CD4-positive, alpha-beta T cell (primary cell): Measurements from ENCODE around the gene URB1. TPM values are rescaled to one million over a fixed set of nuclear protein-coding genes. Genes with fewer than 3 reads are reported as not detected.
"Not testable (repeated sequence)": the region's sequence is repeated elsewhere in the genome, so short reads cannot be mapped to it uniquely, and the experiment has no call there.

Experiments used
- ATAC-seq: fragments of 200-7000 bp; cut with Tn5 transposase; one replicate; pipeline ENCODE4 v1.10.0; 2022; ENCODE audit warnings: mild to moderate bottlenecking; ENCODE audit not compliant: poor library complexity
- CTCF ChIA-PET: fragments of 350-600 bp; sonication (Branson Sonifier 250); formaldehyde crosslinking; loops from one replicate; lab custom pipeline; 2021; ENCODE audit warnings: antibody characterized with exemption, inconsistent platforms; lab: Charles Lee
- POLR2A ChIA-PET: fragments of 350-600 bp; sonication (Branson Sonifier 250); formaldehyde crosslinking; loops from one replicate; lab custom pipeline; 2021; ENCODE audit warnings: antibody characterized with exemption, inconsistent platforms; lab: Charles Lee
- DNase-seq, 14 experiments: peaks; one replicate each; pipeline ENCODE4 v3.0.0-alpha.2; 2013 to 2020; ENCODE audit warnings: mixed read lengths in 2 of 14
- H3K27ac ChIP-seq, 2 donors: one replicate each; pipeline versions ENCODE4 v1.5.1 to v1.7.0; 2013; ENCODE audit warnings: low read length in 2 of 2, low read depth in 1 of 2, mild to moderate bottlenecking in 1 of 2
- H3K27me3 ChIP-seq, 2 experiments: 1 replicate in 1 of 2; 2 replicates in 1 of 2; pipeline versions ENCODE4 v1.6.1 to v1.7.0; 2013; ENCODE audit warnings: low read length in 2 of 2, control low read depth in 1 of 2, mild to moderate bottlenecking in 1 of 2, moderate library complexity in 1 of 2; ENCODE audit not compliant: insufficient read depth in 2 of 2, control insufficient read depth in 1 of 2
- H3K36me3 ChIP-seq: one replicate; pipeline ENCODE4 v1.6.1; 2013; ENCODE audit warnings: low read length, control low read depth; ENCODE audit not compliant: insufficient read depth
- H3K4me1 ChIP-seq: one replicate; pipeline ENCODE4 v1.6.1; 2013; ENCODE audit warnings: low read length, control low read depth; ENCODE audit not compliant: insufficient read depth
- H3K4me3 ChIP-seq: one replicate; pipeline ENCODE4 v1.5.1; 2013; ENCODE audit warnings: mild to moderate bottlenecking, low read length, moderate library complexity
- H3K9me3 ChIP-seq, 2 experiments: 1 replicate in 1 of 2; 2 replicates in 1 of 2; pipeline versions ENCODE4 v1.6.1 to v1.7.0; 2013; ENCODE audit warnings: low read length in 2 of 2, mild to moderate bottlenecking in 2 of 2, control low read depth in 1 of 2, moderate library complexity in 1 of 2; ENCODE audit not compliant: control insufficient read depth in 1 of 2, insufficient read depth in 1 of 2
- H3K27ac Mint-ChIP-seq: one replicate; pipeline ENCODE4 v1.8.0; 2020; ENCODE audit warnings: mixed read lengths
- H3K27me3 Mint-ChIP-seq: one replicate; pipeline ENCODE4 v1.8.0; 2021; ENCODE audit warnings: mixed read lengths
- H3K36me3 Mint-ChIP-seq: one replicate; pipeline ENCODE4 v1.8.0; 2021; ENCODE audit warnings: low read depth, mixed read lengths
- H3K4me1 Mint-ChIP-seq: one replicate; pipeline ENCODE4 v1.8.0; 2021; ENCODE audit warnings: low read depth, mixed read lengths
- H3K4me3 Mint-ChIP-seq: one replicate; pipeline ENCODE4 v1.8.0; 2020; ENCODE audit warnings: mild to moderate bottlenecking, mixed read lengths
- H3K9me3 Mint-ChIP-seq: one replicate; pipeline ENCODE4 v1.8.0; 2020; ENCODE audit warnings: mixed read lengths
- intact Hi-C, 2 experiments: fragments of 100-400 bp; cut with DNase I in 1 of 2; cut with micrococcal nuclease in 1 of 2; formaldehyde crosslinking; loops; one replicate each; pipeline versions ENCODE4 v1.15.1 to v1.9.0; 2023 to 2025; cut with DNase I, micrococcal nuclease
- total RNA-seq, 174 experiments: library from RNA in 2 of 174; stranded (reverse) in 2 of 174; gene quantifications; one replicate each; pipeline ENCODE4 v1.2.3 and lab custom pipeline; 2021 to 2026
- TF ChIP-seq, protein P1 (sequence below): fragments of 200-600 bp; IDR thresholded peaks from one replicate; pipeline ENCODE4 v1.8.0; 2022; ENCODE audit warnings: antibody characterized with exemption, mild to moderate bottlenecking

Gene URB1
- total RNA-seq, 2 experiments from 2014 or later, result 5.4 to 5.7 TPM

DNA sequence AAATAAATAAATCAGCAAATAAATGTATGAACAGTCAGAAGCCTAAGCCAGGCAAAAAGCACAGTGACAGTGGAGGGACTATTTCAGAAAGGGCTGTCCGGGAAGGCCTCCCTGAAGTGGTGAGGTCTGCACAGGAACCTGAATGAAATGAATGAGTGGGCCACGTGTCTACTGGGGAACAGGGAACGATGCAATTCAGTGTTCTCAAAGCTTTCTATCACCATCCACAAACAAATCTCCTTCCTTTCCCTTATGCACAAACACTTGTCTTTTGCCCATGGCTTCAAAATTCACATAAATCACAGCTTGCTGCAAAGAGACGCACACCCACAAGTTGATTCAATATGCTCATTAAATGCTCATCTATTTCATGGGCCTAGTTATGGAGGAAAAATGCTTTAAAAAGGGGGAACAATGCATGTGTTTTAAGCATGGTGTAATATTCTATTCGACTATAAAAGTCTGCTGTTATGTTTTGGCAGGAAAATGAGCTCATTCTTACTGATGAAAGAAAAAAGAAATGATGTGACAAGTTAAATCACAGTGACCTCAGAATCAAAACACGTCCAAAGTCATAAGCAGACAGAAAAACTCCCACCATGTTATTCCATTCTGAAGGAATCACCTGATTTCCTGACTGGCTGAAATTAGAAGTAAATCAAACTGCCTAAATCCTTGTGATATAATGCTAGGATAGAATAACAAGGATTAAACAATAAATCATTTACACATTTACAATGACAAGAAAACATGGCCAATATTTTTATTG lies 21.6 kb downstream of the URB1 start:
- no peaks in the 10 kb centered on the region for H3K9me3 ChIP-seq
- Mint-ChIP-seq H3K27ac (no peak overlapping the region), H3K4me3 (no peak overlapping the region), H3K36me3 (peaks cover 92% of the 10 kb centered on the region), H3K27me3 (no peaks in the 10 kb centered on the region), H3K9me3 (no peaks in the 10 kb centered on the region), H3K4me1 (no peaks in the 10 kb centered on the region)
- intact Hi-C loops, result no loop called here
- DNase-seq, result no peak
- H3K4me1 ChIP-seq, result no peaks in the 10 kb centered on the region
- H3K4me3 ChIP-seq, result no peak overlapping the region
- H3K27me3 ChIP-seq, result no peaks in the 10 kb centered on the region
- no peak overlapping the region for H3K27ac ChIP-seq
- POLR2A ChIA-PET, result no interaction called here
- CTCF ChIA-PET, result no interaction called here
- H3K36me3 ChIP-seq, result peaks cover 82% of the 10 kb centered on the region
- TF ChIP-seq, protein P1, sequence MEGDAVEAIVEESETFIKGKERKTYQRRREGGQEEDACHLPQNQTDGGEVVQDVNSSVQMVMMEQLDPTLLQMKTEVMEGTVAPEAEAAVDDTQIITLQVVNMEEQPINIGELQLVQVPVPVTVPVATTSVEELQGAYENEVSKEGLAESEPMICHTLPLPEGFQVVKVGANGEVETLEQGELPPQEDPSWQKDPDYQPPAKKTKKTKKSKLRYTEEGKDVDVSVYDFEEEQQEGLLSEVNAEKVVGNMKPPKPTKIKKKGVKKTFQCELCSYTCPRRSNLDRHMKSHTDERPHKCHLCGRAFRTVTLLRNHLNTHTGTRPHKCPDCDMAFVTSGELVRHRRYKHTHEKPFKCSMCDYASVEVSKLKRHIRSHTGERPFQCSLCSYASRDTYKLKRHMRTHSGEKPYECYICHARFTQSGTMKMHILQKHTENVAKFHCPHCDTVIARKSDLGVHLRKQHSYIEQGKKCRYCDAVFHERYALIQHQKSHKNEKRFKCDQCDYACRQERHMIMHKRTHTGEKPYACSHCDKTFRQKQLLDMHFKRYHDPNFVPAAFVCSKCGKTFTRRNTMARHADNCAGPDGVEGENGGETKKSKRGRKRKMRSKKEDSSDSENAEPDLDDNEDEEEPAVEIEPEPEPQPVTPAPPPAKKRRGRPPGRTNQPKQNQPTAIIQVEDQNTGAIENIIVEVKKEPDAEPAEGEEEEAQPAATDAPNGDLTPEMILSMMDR, result no peak
- no peak for ATAC-seq

GRCh38 chr21:32368961-32369360 lies 23.9 kb downstream of the URB1 start:
- DNase-seq, H3K27me3 ChIP-seq, POLR2A ChIA-PET, H3K4me3 Mint-ChIP-seq, intact Hi-C loops, H3K9me3 ChIP-seq, ATAC-seq, H3K27ac ChIP-seq, H3K4me1 Mint-ChIP-seq, H3K4me1 ChIP-seq, CTCF ChIA-PET, H3K9me3 Mint-ChIP-seq, H3K27ac Mint-ChIP-seq, H3K27me3 Mint-ChIP-seq, H3K4me3 ChIP-seq: not testable (repeated sequence)
- peaks cover 91% of the 10 kb centered on the region for H3K36me3 Mint-ChIP-seq
- H3K36me3 ChIP-seq, result peaks cover 86% of the 10 kb centered on the region

GRCh38 chr21:32368386-32368785 lies 24.4 kb downstream of the URB1 start:
- CTCF ChIA-PET, result no interaction called here
- no peak for DNase-seq
- POLR2A ChIA-PET, result no interaction called here
- no peaks in the 10 kb centered on the region for H3K9me3 ChIP-seq
- no peak for ATAC-seq
- no peaks in the 10 kb centered on the region for H3K9me3 Mint-ChIP-seq
- no peaks in the 10 kb centered on the region for H3K27me3 Mint-ChIP-seq
- H3K4me3 Mint-ChIP-seq, result no peak overlapping the region
- intact Hi-C loops, result no loop called here
- TF ChIP-seq, protein P1, result no peak
- no peaks in the 10 kb centered on the region for H3K4me1 Mint-ChIP-seq
- H3K36me3 ChIP-seq, result peaks cover 89% of the 10 kb centered on the region
- no peak overlapping the region for H3K27ac Mint-ChIP-seq
- no peak overlapping the region for H3K4me3 ChIP-seq
- H3K4me1 ChIP-seq, result no peaks in the 10 kb centered on the region
- H3K27me3 ChIP-seq, result no peaks in the 10 kb centered on the region
- H3K27ac ChIP-seq, result no peak overlapping the region
- peaks cover 95% of the 10 kb centered on the region for H3K36me3 Mint-ChIP-seq

- TF ChIP-seq, protein P1, result no peak
- POLR2A ChIA-PET, result no interaction called here
Measured at GRCh38 chr21:32367158-32367557, 25.7 kb downstream of the URB1 start.

More at GRCh38 chr21:32367158-32367557, 25.7 kb downstream of the URB1 start:
- H3K4me3 Mint-ChIP-seq, result no peak overlapping the region
- Histone ChIP-seq H3K27me3 (no peaks in the 10 kb centered on the region), H3K36me3 (peaks cover 92% of the 10 kb centered on the region), H3K27ac (no peak overlapping the region), H3K4me3 (no peak overlapping the region), H3K9me3 (no peaks in the 10 kb centered on the region), H3K4me1 (no peaks in the 10 kb centered on the region)
- no peaks in the 10 kb centered on the region for H3K27me3 Mint-ChIP-seq
- H3K36me3 Mint-ChIP-seq, result peaks cover 93% of the 10 kb centered on the region
- no peak for ATAC-seq
- intact Hi-C loops, result no loop called here
- H3K4me1 Mint-ChIP-seq, result no peaks in the 10 kb centered on the region
- H3K9me3 Mint-ChIP-seq, result no peaks in the 10 kb centered on the region
- DNase-seq, result no peak
- no peak overlapping the region for H3K27ac Mint-ChIP-seq
- CTCF ChIA-PET, result no interaction called here
